Colonic mucosa (tissue), 4 donors: ENCODE data around the gene DLGAP1. TPM values are rescaled to one million over a fixed set of nuclear protein-coding genes. Genes with fewer than 3 reads are reported as not detected.

Source experiments
- DNase-seq: peaks from one replicate; pipeline ENCODE4 v3.0.0-alpha.2; 2020
- H3K27ac ChIP-seq: fragments of 200-600 bp; one replicate; pipeline ENCODE4 v1.8.0; 2021
- H3K27me3 ChIP-seq: fragments of 200-600 bp; one replicate; pipeline ENCODE4 v1.8.0; 2021
- H3K36me3 ChIP-seq: fragments of 200-600 bp; one replicate; pipeline ENCODE4 v1.8.0; 2021
- H3K4me1 ChIP-seq: fragments of 200-600 bp; one replicate; pipeline ENCODE4 v1.8.0; 2021; ENCODE audit warnings: mild to moderate bottlenecking
- H3K4me3 ChIP-seq: fragments of 200-600 bp; one replicate; pipeline ENCODE4 v1.8.0; 2021
- H3K9ac ChIP-seq, 2 donors: one replicate each; pipeline ENCODE4 v1.7.0; 2013; ENCODE audit warnings: control low read depth in 2 of 2, low read depth in 2 of 2, low read length in 2 of 2
- H3K9me3 ChIP-seq: fragments of 200-600 bp; one replicate; pipeline ENCODE4 v1.8.0; 2021
- intact Hi-C: fragments of 100-400 bp; cut with DNase I; formaldehyde crosslinking; loops from one replicate; pipeline ENCODE4 v1.14.1; 2022
- total RNA-seq, 2 donors: library from RNA; stranded (reverse); fragmentation: NEBNext Ultra II Directional in 1 of 2; extraction: Animal tissue kit (Norgen Biotek cat#: 25700) in 1 of 2; gene quantifications; one replicate each; pipeline ENCODE4 v1.2.1, GENCODE V29; 2021
- TF ChIP-seq, protein P1 (sequence below): fragments of 200-600 bp; IDR thresholded peaks from one replicate; pipeline ENCODE4 v1.8.0; 2022; ENCODE audit warnings: antibody characterized with exemption, mild to moderate bottlenecking
- donor health status: healthy.
- donor health status: DM: no; HTN: no; CAD: no.
- donor health status: DM: no; HTN: no; CAD: no.

DLGAP1 gene
- total RNA-seq, 2 donors from 2014 or later = 0.25 to 0.50 TPM

DNA sequence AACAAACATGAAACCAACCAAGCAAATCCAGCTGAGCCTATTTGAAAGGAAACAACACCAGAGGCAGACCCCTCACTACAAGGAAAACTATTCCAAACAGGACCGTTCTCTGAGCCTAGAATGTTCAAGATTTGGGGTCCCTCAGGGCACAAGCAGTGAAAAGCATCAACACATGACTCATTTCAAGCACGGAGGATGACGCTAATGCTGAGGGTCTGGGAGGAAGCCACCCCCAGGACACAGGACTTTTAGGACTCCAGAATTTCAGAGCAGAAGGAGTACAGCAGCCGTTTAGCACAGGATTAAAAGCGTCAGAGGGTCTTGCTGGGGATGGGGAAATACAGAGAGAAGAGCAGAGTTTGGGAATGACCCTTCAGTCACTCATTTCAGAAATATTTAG, 168.9 kb downstream of the DLGAP1 start:
- intact Hi-C loops = no loop called here
- no peak for DNase-seq
- Histone ChIP-seq H3K36me3 (no peaks in the 10 kb centered on the region), H3K27me3 (no peaks in the 10 kb centered on the region), H3K27ac (no peak overlapping the region), H3K9me3 (no peaks in the 10 kb centered on the region), H3K9ac (no peak overlapping the region), H3K4me1 (no peaks in the 10 kb centered on the region), H3K4me3 (no peak overlapping the region)
- TF ChIP-seq, protein P1, sequence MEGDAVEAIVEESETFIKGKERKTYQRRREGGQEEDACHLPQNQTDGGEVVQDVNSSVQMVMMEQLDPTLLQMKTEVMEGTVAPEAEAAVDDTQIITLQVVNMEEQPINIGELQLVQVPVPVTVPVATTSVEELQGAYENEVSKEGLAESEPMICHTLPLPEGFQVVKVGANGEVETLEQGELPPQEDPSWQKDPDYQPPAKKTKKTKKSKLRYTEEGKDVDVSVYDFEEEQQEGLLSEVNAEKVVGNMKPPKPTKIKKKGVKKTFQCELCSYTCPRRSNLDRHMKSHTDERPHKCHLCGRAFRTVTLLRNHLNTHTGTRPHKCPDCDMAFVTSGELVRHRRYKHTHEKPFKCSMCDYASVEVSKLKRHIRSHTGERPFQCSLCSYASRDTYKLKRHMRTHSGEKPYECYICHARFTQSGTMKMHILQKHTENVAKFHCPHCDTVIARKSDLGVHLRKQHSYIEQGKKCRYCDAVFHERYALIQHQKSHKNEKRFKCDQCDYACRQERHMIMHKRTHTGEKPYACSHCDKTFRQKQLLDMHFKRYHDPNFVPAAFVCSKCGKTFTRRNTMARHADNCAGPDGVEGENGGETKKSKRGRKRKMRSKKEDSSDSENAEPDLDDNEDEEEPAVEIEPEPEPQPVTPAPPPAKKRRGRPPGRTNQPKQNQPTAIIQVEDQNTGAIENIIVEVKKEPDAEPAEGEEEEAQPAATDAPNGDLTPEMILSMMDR = no peak

DNA sequence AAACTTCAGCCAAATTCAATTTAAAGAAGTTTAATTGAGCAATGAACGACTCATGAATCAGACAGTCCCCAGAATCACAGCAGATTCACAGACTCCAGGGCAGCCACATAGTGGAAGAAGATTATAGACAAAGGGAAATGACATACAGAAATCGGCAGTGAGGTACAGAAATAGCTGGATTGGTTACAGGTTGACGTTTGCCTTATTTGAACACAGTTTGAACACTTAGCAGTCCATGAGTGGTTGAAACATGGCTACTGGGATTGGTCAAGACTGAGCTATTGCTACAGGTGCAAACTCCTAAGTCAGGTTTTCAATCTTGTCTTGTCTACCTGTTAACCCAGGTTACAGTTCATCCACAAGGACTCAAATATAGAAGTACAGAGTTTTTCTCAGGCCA, 169.6 kb downstream of the DLGAP1 start:
- TF ChIP-seq, protein P1 = no peak
- intact Hi-C loops = no loop called here
- Histone ChIP-seq H3K27ac (no peak overlapping the region), H3K9me3 (no peaks in the 10 kb centered on the region), H3K4me1 (no peaks in the 10 kb centered on the region), H3K4me3 (no peak overlapping the region), H3K27me3 (no peaks in the 10 kb centered on the region), H3K9ac (no peak overlapping the region), H3K36me3 (no peaks in the 10 kb centered on the region)
- DNase-seq = no peak

DNA sequence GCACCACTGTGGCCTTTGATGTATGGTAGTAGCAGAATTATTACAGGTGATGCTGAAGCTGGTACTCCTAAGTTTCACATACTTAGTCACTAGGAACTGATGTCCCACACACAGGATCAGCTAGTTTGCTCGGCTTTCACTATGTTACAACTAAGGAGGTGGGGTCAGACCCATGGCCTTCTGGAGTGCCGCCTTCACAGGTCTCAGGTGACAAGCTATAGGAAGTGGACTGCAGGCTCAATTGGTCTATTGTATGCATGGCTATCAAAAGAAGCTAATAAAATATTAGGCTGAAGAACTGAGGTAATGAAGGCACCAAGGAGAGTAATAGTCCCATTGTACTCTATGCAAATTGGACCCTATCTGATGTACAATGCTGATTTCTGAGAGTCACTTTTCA, 170.6 kb downstream of the DLGAP1 start:
- Histone ChIP-seq H3K4me1 (no peaks in the 10 kb centered on the region), H3K27me3 (no peaks in the 10 kb centered on the region), H3K27ac (no peak overlapping the region), H3K36me3 (no peaks in the 10 kb centered on the region), H3K9ac (no peak overlapping the region), H3K9me3 (no peaks in the 10 kb centered on the region), H3K4me3 (no peak overlapping the region)
- no peak for DNase-seq
- intact Hi-C loops = no loop called here
- TF ChIP-seq, protein P1 = no peak

DNA sequence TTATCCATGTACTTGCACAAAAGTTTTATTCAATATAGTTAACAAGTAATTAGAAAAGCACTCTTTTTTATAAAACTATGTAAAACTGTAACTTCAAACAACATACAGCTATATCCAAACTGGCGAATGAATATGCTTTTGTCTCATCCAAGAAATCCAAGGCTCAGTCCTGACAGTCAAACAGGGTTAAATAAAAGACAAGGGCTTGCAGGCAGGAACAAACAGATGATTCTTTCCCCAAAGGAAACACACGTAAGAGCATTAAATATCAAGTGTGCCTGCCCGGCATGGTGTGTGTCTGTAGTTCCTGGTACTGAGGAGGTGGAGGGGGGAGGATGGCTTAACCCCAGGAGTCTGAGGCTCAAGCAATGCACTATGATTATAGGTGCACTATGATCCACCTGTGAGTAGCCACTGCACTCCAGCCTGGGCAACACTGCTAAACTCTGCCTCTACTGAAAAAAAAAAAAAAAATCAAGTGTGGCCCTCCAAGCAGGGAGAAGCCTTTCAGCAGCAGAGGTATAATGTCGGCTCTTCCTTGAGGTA, 171.3 kb downstream of the DLGAP1 start:
- DNase-seq = no peak
- Histone ChIP-seq H3K36me3 (no peaks in the 10 kb centered on the region), H3K9me3 (no peaks in the 10 kb centered on the region), H3K9ac (no peak overlapping the region), H3K4me3 (no peak overlapping the region), H3K4me1 (no peaks in the 10 kb centered on the region), H3K27ac (no peak overlapping the region), H3K27me3 (no peaks in the 10 kb centered on the region)
- TF ChIP-seq, protein P1 = no peak
- intact Hi-C loops = no loop called here

DNA sequence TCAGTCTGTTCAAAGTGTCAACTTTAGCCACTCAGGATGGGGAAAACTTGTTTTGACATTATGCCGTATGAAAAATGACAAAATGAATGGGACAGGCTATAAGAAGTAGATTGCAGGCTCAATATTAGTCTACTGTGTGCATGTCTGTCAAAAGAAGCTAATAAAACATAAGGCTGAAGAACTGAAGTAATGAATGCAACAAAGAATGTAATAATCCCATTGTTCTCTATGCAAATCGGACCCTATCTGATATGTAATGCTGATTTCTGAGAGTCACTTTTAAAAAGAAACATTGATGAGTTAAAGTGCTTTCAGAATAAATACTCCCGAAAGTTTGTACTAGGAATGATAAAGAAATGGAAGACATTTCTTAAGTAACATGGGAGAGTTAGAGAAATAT, 172.2 kb downstream of the DLGAP1 start:
- no peak overlapping the region for H3K9ac ChIP-seq
- H3K27ac ChIP-seq = no peak overlapping the region
- no peak for DNase-seq
- no peaks in the 10 kb centered on the region for H3K27me3 ChIP-seq
- intact Hi-C loops = no loop called here
- no peaks in the 10 kb centered on the region for H3K4me1 ChIP-seq
- H3K36me3 ChIP-seq = no peaks in the 10 kb centered on the region
- H3K9me3 ChIP-seq = no peaks in the 10 kb centered on the region
- TF ChIP-seq, protein P1 = no peak
- H3K4me3 ChIP-seq = no peak overlapping the region
